Measurements from ENCODE around the gene TEX2.
A peak's percentile ranks its signal among the peaks of the same experiment; 100 is the strongest.

TEX2 gene

DNA sequence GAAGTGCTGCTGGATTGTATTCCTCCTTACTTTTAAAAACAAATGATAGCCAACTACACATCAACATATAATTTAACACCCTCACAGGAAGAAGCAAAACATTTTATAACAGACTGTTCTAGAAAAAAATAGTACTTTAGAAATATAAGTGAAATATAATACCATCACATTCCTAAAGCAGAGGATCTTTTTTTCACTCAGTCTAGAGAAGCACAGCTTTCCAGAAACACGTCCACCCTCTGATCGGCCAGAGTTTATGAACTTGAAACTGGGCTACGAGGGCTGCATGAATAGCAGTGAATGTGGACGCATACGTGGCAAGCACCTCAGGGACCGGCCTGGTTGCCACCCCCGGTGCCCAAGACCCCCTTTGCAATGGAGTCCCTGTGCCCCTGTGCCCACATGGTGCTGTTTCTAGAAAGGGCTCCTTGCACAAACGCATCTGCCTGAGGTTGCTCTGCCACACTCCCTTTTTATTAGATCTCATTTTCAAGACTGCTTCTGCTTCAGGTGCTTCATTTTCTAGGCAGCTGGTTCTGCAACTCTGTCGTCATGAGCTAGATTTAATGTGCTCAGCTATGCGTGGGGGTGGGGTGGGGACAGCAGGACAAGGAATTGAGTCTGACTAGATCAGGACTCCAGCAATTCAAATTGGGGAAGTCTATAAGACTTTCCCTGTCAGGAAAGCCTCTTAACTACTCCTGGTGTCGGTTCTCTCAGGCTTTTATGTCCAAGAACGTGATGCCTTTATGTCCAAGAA, 104.0 kb downstream of the TEX2 start:
- no peak for DNase-seq (ENCODE audit: low spot score)

GRCh38 chr17:64158406-64158805, 104.7 kb downstream of the TEX2 start:
- no peak for DNase-seq (ENCODE audit: low spot score)

DNA sequence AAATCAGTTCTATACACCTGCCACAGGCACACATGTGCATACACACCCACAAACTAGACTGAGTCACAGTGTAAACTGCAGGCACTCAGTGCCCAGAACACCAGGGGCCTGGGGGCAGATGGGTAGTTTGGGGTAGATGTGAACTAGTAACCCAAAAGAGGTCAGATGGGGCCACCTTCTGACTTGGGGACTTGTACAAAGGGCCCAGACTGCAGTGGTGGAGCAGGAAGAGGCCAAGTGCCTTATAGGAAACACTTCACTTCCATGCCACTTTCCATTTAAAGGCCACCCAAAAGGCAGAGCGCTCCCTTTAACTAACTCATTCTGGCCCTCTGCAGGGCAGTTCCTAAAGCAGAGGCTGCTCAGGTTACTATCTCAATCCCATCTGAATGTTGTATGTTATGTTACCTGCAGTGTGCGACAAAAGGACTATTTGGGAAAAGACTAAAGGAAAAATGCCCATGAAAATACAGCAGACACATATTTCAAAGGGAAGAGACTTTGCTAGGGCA, 105.3 kb downstream of the TEX2 start:
- no peak for DNase-seq (ENCODE audit: low spot score)

DNA sequence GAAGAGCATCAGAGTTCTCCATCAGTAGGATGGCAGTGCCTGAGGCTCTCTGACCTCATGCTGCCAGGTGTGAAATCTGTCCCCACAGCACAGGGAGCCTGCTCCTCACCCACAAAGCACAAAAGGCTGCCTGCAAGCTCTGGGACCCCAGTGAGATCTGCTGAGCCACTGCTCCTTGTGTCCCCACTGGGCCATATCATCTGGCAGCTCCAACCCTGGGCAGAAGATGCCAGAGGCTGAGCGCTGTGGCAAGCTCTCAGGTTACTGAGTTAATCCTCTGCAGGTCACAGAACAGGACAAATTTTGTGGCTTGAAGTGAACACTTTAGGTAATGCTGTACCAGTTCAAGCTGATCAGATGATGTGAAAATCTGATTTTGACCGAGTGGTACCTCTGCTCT, 106.4 kb downstream of the TEX2 start:
- no peak for DNase-seq (ENCODE audit: low spot score)

- peak; percentile 99 for DNase-seq (ENCODE audit: low spot score)
These were observed 107.1 kb downstream of the TEX2 start for GRCh38 chr17:64155751-64156544.

GRCh38 chr17:64155129-64155528, 107.9 kb downstream of the TEX2 start:
- DNase-seq (ENCODE audit: low spot score) = no peak

DNA sequence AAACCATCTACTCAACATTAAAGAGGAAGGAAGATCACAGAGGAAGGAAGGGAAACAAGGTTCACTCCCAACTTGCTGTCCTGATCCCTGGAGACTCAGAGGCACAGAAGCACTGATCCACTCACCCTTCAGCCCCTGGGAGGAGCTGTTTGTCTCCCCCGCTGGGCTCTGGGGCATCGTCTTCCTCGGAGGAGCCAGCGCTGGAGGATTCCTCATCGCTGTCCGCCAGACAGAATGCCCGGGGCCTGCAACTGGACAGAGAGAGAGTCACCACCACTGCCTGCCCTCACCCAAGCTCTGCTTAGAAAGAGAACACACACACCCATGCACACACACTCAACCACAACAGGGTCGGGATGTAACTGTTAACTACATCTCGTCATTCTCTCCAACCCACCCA, 108.3 kb downstream of the TEX2 start:
- DNase-seq (ENCODE audit: low spot score) = peak; percentile 63

- DNase-seq (ENCODE audit: low spot score) = no peak
These were observed 108.8 kb downstream of the TEX2 start for GRCh38 chr17:64154313-64154695.

DNA sequence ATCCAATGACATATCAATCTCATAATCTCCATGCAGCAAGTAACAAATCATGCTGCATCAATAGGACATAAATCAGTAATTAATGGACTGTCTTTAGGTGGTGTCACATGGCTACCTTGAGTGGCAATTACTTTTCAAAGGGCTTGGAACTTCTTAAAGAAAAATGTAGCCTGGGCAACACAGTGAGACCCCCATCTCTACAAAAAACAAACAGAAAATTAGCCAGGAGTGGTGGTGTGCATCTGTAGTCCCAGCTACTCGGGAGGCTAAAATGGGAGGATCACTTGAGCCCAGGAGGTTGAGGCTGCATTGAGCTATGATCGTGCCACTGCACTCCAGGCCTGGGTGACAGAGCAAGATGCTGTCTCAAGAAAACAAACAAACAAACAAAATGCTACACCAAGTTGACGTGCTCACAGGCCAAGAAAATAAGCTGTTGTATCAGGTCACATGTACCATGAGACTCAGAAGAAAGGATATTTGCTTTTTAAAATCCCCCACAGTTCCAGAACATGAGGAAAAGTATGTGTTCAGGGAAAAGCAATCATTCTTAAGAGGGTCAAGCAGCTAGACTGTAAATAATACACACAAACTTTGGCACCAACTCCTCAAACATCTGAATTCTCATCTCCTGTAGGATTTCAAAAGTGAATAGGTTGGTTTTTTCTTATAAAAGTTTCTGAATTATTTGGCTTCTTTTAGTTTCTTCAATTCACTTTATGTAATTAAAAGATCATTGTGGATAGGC, 109.3 kb downstream of the TEX2 start:
- DNase-seq (ENCODE audit: low spot score) = no peak

DNA sequence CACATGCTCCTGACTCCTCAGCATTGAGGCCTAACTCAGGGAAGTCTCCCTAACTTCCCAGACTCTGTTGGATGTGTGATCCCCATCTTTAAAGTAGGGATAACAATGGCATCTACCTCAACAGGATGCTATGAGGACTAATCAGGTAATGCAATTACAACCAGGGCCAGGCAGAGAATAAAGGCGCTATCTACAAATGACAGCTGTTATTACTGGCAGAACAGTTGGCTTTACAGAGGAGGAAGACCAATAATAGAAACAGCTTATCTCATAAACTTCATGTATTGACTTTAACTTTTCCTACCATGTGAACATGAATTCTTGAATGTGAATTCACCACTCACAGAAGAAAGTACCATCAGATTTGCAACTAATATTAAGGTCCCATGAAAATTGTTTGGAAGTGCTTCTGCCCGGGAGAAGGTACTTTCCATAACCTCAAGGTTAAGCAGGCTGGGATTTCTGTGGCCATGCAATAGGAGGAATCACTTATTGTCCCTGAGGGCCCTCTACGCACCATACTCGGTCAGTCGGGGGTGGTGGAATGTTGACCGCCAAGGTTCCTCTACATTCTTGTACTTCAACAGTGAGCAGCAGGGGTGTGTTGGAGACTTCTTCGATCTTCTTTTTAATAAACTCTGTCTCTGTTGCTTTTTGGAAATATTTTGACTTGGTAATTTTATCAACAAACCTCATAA, 110.5 kb downstream of the TEX2 start:
- DNase-seq (ENCODE audit: low spot score) = no peak

DNA sequence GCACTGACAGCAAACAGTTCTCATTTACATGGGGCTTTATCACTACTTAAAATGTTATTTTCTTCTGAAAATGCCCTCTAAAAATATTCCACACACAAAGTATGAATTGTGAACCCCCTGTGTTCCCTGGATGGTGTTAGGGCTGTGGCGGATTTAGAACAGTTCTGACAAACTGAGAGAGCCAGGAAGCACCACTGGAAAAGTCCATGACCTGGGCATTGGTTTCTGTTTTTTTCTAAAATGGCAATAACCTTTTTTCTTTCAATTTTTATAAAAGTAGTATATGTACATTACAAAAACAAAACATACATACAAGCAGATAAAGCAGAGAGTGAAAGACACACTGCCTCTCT, 112.1 kb downstream of the TEX2 start:
- no peak for DNase-seq (ENCODE audit: low spot score)

DNA sequence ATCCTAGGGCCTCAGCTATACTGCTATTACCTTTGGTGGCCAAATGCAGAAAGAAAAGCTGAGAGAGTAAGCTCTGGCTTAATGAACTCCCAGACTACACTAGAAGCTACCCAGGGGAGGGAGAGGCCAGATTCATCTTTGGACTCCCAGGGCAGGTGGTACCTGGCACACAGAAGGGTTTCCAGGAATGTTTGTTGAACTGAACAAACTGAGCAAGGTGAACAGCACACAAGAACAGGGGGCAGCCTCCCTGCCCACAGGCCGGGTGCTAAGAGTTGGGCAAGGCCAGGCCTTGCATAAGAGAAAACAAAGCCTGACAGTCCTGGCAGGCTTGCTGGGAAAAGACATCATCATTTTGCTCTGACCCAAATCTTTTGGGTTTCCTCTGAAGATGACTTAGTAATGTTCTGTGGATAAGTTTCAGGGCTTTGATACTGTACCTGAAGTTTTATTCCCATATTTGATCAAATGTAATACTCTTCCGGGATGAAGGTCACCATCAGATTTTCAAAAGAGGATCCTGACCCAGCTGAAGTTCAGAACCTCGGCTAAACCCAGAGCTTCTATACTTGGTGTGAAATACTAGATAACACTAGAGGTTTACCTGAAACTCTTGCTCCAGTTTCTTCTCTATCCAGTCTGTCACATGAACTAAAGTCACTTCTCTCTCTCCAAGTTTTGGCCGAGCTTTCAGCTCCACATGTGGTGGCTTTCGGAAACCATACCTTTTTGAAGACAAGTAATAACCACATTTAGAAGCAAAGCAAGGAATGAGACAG, 112.6 kb downstream of the TEX2 start:
- no peak for DNase-seq (ENCODE audit: low spot score)

- DNase-seq (ENCODE audit: low spot score) = no peak
These were observed 113.9 kb downstream of the TEX2 start for GRCh38 chr17:64149196-64149595.

GRCh38 chr17:64148699-64149098, 114.4 kb downstream of the TEX2 start:
- DNase-seq (ENCODE audit: low spot score) = peak; percentile 75

DNA sequence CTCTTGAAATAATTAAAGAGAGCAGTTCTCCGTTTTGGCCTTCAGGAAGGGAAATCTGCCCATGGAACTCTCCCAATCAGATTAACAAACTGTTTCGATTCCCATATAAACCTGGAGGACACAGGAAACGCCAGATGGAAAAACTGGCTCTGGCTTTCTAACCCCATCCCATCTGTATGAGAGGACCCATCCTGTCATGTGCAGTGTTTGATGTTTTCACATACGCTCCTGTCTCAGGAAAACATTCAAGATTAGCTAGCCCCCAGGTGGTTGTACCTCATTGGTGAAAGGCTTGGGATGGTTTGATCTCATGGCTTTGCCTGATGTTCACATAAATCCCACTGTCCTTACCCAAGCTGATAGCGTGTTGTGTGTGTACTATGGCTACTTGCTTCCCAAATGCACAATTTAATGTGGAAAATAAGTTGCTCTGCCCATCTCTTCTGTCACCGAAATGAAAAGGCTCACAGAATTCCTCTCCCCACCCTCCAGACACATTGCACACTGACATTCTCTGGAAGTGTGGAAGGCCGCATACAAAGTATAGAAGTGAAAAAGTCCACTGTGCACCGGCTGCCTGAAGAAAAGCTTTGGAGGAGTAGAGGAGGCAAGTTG, 114.9 kb downstream of the TEX2 start:
- no peak for DNase-seq (ENCODE audit: low spot score)

DNA sequence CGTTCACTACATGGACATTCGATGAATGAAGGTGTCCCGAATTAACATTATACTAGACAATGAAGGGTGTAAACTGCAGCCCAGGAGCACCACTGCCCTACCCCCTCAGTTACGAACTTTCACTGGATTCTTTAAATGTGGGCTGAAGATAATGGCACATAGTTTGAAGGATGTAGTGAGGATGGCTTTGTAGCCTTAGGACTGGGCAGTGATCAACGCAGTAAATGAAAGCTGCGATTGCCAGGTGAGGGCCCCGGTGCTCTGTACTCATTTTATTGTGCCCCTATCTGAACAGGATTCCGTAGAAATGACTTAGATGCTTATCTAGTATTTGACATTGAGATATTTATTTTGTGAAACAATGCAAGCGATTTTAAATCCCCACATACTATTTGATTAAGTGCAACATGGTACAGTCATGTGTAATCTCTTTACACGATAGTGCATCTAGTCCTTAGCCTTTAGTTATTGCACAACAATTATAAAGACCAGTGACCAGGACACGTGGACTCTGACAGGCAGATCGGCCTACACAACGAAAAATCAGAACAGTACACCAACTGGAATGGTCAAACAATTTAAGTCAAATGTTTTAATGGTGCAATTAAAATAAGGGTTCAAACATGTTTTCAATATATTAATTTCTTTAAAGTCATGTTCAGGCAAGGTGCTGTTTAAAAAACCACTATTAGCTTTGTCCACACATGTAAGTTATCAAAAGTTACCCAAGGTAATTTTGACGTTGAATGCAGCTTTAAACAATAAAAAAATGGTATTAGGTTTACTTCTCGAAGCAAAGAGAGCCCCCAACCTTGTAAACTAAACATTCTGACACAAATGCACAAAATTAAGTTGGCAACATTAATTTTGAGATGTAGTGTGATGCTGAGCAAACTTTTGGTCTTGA, 115.7 kb downstream of the TEX2 start:
- DNase-seq (ENCODE audit: low spot score) = no peak

- peak; percentile 53 for DNase-seq (ENCODE audit: low spot score)
These were observed 116.5 kb downstream of the TEX2 start for GRCh38 chr17:64146418-64147109.

DNA sequence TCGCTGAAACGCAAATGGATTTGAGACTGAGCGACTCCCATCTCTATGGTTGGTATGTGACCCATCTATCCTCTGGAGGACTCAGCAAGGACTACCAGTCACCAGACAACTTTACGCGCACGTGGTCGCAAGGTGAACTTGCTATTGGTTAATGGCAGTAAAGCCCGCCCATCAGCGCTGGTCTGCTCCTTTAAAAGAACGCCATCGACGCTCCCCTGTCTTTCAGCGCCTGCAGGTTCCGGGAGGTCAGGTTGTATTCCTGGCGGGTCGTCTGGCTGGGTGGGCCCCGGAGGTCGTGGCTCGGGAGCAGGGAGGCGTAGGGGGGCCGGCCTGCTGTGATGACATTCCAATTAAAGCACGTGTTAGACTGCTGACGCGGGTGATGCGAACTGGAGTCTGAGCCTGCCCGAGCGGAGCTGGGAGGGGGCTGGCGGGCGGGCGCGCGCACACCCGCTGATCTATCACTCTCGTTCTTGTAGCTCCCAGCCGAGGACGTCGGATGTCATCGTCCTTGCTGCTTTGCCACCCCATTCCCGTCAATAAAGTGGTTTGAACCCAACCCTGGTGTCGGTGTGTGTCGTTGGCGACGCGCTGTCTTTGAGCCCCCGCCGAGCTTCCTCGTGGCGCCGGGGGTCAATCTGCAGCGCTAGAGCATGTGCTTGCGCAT, 117.2 kb downstream of the TEX2 start:
- DNase-seq (ENCODE audit: low spot score) = peak; percentile 100

DNA sequence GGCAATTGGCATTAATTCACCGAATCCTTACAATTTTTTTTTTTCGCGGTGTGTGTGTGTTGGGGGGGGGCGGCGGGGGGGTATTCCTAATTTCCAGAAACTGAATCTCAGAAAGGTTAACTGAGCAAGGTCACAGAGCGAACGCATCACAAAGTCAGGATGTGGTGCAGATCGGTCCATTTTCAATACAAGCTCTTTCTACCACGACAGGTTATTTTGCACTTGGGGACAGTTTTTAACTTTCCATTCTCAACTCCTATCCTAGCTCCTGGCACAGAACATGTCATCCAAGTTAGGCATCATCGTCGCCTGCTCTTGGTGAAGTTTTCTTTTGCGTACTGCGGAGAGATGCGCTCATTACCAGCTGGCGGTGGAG, 117.7 kb downstream of the TEX2 start:
- DNase-seq (ENCODE audit: low spot score) = no peak
